Activated CD8-positive, alpha-beta T cell treated with anti-CD3 and anti-CD28 coated beads, Interleukin-2, amount 10 ng/mL, durations not matched to agents 7 days and 5 days (primary cell): ENCODE measurements around the gene MBD3L5. TPM values are rescaled to one million over a fixed set of nuclear protein-coding genes. Genes with fewer than 3 reads are reported as not detected.
A peak's percentile ranks its signal among the peaks of the same experiment; 100 is the strongest.
"Not testable (repeated sequence)": the region's sequence is repeated elsewhere in the genome, so short reads cannot be mapped to it uniquely, and the experiment has no call there.

Experiments used
- ATAC-seq: fragments of 150-1000 bp; cut with Tn5 transposase; one replicate; pipeline ENCODE4 v1.10.0; 2021; ENCODE audit warnings: moderate library complexity
- CTCF ChIA-PET: fragments of 350-600 bp; sonication (Branson Sonifier 250); formaldehyde crosslinking; loops from one replicate; lab custom pipeline; 2021; ENCODE audit warnings: antibody characterized with exemption; lab: Charles Lee
- POLR2A ChIA-PET: fragments of 350-600 bp; sonication (Branson Sonifier 250); formaldehyde crosslinking; loops from one replicate; lab custom pipeline; 2021; ENCODE audit warnings: antibody characterized with exemption; lab: Charles Lee
- DNase-seq: peaks from one replicate; pipeline ENCODE4 v3.0.0-alpha.2; 2020
- H3K27ac Mint-ChIP-seq: one replicate; pipeline ENCODE4 v1.8.0; 2021; ENCODE audit warnings: mild to moderate bottlenecking, mixed read lengths
- H3K27me3 Mint-ChIP-seq: one replicate; pipeline ENCODE4 v1.8.0; 2021; ENCODE audit warnings: low read depth, mixed read lengths
- H3K36me3 Mint-ChIP-seq: one replicate; pipeline ENCODE4 v1.8.0; 2021; ENCODE audit warnings: low read depth, mixed read lengths
- H3K4me1 Mint-ChIP-seq: one replicate; pipeline ENCODE4 v1.8.0; 2021; ENCODE audit warnings: low read depth, mixed read lengths
- H3K4me3 Mint-ChIP-seq: one replicate; pipeline ENCODE4 v1.8.0; 2021; ENCODE audit warnings: mild to moderate bottlenecking, mixed read lengths
- H3K9me3 Mint-ChIP-seq: one replicate; pipeline ENCODE4 v1.8.0; 2022; ENCODE audit warnings: mixed read lengths; ENCODE audit not compliant: insufficient read depth
- total RNA-seq, 2 experiments: library from RNA; stranded (reverse); gene quantifications; one replicate each; pipeline ENCODE4 v1.2.3, GENCODE V29; 2021

Gene MBD3L5
- total RNA-seq, 2 experiments from 2014 or later: not detected

DNA sequence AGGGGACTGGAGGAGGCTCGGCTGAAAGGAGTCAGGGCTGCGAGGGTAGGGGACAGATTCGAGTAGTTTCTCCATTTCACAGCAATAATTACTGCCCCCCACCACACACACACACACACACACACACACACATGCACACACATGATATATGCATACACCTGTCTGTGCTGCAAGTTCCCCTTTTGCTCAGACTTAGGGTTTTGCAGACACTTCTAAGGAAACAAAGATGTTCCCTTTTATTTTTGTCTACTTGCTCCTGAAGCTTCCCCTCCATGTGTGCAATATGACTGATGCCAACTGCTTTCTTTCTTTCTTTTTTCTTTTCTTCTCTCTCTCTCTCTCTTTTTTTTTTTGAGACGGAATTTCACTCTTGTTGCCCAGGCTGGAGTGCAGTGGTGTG lies 22.5 kb upstream of the MBD3L5 start:
- POLR2A ChIA-PET: no interaction called here
- H3K4me1 Mint-ChIP-seq: peaks cover 22% of the 10 kb centered on the region
- H3K9me3 Mint-ChIP-seq: no peaks in the 10 kb centered on the region
- ATAC-seq (no peak), DNase-seq (no peak)
- H3K27ac Mint-ChIP-seq: no peak overlapping the region
- H3K36me3 Mint-ChIP-seq: no peaks in the 10 kb centered on the region
- no peaks in the 10 kb centered on the region for H3K27me3 Mint-ChIP-seq
- CTCF ChIA-PET: no interaction called here
- H3K4me3 Mint-ChIP-seq: no peak overlapping the region

DNA sequence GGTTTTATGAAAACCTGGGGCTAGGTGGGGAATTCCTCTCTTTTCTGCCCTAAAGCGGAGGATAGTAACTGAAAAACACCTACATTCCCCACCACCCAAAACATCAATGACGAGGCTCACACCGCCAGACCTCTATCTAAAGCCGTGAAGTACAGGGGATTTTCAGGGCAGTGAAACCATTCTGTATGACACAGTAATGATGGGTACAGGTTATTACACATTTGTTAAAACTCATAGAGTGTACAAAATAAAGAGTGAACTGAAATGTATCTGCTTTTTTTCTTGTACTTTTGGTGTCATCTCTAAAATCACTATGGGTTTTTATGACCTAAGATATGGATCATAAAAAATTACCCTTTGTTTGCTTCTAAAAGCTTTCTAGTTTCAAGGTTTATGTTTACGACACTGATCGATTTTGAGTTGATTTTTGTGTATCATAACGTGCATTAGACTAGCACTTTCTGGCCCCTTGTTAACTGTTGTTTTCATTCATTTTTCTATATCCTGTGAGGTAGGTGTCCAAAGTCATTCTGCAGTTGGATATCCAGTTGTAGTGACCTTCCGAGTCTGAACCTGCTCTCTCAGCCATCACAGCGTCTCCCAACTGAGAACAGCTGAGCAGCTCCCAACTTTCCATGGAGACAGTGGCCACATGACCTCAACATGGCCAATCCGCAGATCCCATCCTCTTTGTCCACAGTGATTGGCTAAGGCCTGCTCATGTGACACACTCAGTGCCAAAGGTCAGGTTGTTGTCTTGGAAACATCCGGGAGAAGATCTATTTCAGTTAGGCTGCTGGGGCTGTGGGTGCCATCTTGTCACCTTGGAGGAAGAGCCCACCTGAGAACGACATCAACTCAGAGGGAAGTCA lies 19.4 kb upstream of the MBD3L5 start:
- ChIA-PET CTCF (no interaction called here), POLR2A (no interaction called here)
- Mint-ChIP-seq H3K27ac (no peak overlapping the region), H3K9me3 (no peaks in the 10 kb centered on the region), H3K4me3 (no peak overlapping the region), H3K4me1 (peaks cover 30% of the 10 kb centered on the region), H3K27me3 (no peaks in the 10 kb centered on the region), H3K36me3 (no peaks in the 10 kb centered on the region)
- ATAC-seq (no peak), DNase-seq (peak; percentile 16)

DNA sequence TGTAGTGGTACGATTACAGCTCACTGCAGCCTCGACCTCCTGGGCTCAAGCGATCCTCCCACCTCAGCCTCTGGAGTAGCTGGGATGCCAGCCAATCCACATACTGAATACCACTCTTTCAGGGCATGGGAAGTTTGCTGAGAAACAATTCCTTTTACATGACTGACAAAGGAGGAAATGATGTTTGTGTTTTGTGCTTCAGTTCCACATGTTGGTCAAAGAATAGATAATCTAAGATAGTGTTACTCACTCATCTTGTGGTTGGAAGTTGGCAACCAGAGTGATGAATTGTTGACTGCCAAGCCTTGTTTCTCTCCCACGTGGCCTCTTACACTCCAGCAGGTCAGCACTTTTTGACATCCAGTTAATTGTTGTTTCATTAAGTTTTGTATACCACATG lies 16.7 kb upstream of the MBD3L5 start:
- Mint-ChIP-seq H3K27me3 (no peaks in the 10 kb centered on the region), H3K9me3 (no peaks in the 10 kb centered on the region), H3K4me1 (peaks cover 28% of the 10 kb centered on the region), H3K4me3 (no peak overlapping the region), H3K36me3 (no peaks in the 10 kb centered on the region), H3K27ac (no peak overlapping the region)
- CTCF ChIA-PET: interaction anchor here (1.2 to 1.4 kb wide), 2 partner anchors 10 to 341 kb away, joined by 3 to 4 read pairs; no protein-coding TSS in a partner anchor
- peak; percentile 26 for DNase-seq
- ATAC-seq: no peak
- POLR2A ChIA-PET: no interaction called here

DNA sequence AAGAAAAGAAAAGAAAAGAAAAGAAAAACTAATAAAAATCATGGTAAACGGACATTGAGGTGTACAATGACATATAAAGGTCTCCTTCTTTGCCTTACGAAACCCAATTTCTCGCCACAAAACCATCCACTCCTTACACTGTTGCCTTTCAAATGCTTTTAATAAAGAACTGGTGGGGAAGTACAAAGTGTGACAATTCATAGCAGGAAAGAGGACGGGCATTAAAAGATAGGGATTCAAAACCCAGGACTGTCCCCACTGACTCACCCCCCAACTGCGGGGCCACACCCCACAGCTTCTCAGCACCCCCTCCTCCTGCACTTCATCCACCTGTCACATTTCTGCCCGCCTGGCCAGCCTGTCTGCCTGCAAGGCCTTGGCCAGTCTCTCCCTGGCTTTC lies 11.6 kb upstream of the MBD3L5 start:
- H3K4me3 Mint-ChIP-seq: no peak overlapping the region
- ChIA-PET POLR2A (no interaction called here), CTCF (no interaction called here)
- no peaks in the 10 kb centered on the region for H3K27me3 Mint-ChIP-seq
- H3K9me3 Mint-ChIP-seq: no peaks in the 10 kb centered on the region
- H3K4me1 Mint-ChIP-seq: peaks cover 4% of the 10 kb centered on the region
- no peak overlapping the region for H3K27ac Mint-ChIP-seq
- no peak for ATAC-seq
- no peaks in the 10 kb centered on the region for H3K36me3 Mint-ChIP-seq
- peak; percentile 13 for DNase-seq

DNA sequence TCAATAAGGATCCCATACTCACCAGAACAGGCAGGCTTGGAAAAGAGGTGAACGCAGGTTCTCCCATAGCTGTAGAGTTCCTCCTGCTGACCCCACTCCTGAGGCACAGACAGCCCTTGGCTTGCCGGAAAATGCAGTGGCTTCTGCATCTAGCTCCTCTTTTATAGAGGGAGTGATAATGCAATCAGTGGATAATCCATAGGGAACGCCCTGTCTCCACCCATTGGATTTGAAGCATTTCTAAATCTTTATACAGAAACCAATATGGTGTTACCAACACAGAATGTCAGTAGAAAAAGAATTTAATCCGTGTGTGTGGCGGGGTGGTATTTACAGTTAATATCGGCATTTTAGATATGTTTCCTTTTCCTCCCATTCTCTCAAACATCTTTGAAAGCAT lies 9.0 kb upstream of the MBD3L5 start, which contains the start of gene MBD3L2B:
Gene MBD3L2B (minus strand): TSS at position 101 of the 400 bp plus-strand sequence. CDS start 34 bp downstream, at position 67.
- ATAC-seq, H3K9me3 Mint-ChIP-seq, POLR2A ChIA-PET, H3K4me3 Mint-ChIP-seq, H3K36me3 Mint-ChIP-seq, DNase-seq, H3K4me1 Mint-ChIP-seq, CTCF ChIA-PET, H3K27ac Mint-ChIP-seq, H3K27me3 Mint-ChIP-seq: not testable (repeated sequence)

DNA sequence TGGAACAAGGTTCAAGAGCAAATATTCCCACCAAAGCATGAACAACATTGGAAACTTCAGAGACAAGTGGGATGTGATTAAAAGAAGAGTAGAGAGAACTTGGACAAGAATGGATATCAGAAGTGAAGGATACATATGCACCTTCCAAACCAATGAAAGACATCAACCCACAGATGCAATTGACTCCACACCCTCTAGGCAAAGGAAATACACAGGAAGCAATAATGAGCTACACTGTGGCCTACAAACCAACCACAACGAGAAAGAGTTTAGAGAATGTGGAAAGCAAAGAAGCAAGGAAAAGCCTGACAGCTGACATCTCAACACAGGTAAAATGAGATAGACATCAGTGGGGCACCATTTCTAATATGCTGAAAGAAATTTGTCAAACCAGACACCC lies 1.6 kb upstream of the MBD3L5 start:
- ATAC-seq, H3K36me3 Mint-ChIP-seq, CTCF ChIA-PET: not testable (repeated sequence)

DNA sequence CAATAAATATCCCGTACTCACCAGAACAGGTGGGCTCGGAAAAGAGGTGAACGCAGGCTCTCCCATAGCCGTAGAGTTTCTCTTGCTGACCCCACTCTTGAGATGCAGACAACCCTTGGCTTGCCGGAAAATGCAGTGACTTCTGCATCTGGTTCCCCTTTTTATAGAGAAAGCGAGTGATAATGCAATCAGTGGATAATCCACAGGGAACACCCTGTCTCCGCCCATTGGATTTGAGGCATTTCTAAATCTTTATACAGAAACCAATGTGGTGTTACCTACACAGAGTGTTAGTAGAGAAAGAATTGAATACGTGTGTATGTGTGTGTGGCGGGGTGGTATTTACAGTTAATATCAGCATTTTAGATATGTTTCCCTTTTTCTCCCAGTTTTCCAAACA lies 9.7 kb downstream of the MBD3L5 start, which contains the start of gene MBD3L4:
Gene MBD3L4 (minus strand): TSS at position 101 of the 400 bp plus-strand sequence. CDS start 35 bp downstream, at position 66.
- H3K36me3 Mint-ChIP-seq, H3K4me1 Mint-ChIP-seq, ATAC-seq, DNase-seq, POLR2A ChIA-PET, CTCF ChIA-PET, H3K27ac Mint-ChIP-seq, H3K27me3 Mint-ChIP-seq, H3K4me3 Mint-ChIP-seq, H3K9me3 Mint-ChIP-seq: not testable (repeated sequence)

More for the DNA sequence above, 1.6 kb upstream of the MBD3L5 start:
- POLR2A ChIA-PET, H3K9me3 Mint-ChIP-seq, H3K4me3 Mint-ChIP-seq, H3K4me1 Mint-ChIP-seq, H3K27me3 Mint-ChIP-seq, H3K27ac Mint-ChIP-seq, DNase-seq: not testable (repeated sequence)

DNA sequence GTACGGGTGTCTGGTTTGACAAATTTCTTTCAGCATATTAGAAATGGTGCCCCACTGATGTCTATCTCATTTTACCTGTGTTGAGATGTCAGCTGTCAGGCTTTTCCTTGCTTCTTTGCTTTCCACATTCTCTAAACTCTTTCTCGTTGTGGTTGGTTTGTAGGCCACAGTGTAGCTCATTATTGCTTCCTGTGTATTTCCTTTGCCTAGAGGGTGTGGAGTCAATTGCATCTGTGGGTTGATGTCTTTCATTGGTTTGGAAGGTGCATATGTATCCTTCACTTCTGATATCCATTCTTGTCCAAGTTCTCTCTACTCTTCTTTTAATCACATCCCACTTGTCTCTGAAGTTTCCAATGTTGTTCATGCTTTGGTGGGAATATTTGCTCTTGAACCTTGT lies 11.2 kb downstream of the MBD3L5 start:
- ATAC-seq, CTCF ChIA-PET, H3K4me1 Mint-ChIP-seq, POLR2A ChIA-PET, DNase-seq, H3K9me3 Mint-ChIP-seq, H3K4me3 Mint-ChIP-seq, H3K27me3 Mint-ChIP-seq, H3K27ac Mint-ChIP-seq, H3K36me3 Mint-ChIP-seq: not testable (repeated sequence)

DNA sequence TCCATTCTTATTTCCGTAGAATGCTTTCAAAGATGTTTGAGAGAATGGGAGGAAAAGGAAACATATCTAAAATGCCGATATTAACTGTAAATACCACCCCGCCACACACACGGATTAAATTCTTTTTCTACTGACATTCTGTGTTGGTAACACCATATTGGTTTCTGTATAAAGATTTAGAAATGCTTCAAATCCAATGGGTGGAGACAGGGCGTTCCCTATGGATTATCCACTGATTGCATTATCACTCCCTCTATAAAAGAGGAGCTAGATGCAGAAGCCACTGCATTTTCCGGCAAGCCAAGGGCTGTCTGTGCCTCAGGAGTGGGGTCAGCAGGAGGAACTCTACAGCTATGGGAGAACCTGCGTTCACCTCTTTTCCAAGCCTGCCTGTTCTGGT lies 18.6 kb downstream of the MBD3L5 start, which contains the start of gene MBD3L2:
Gene MBD3L2 (plus strand): TSS at position 301 of the 400 bp plus-strand sequence. CDS start 53 bp downstream, at position 354.
- POLR2A ChIA-PET, H3K9me3 Mint-ChIP-seq, ATAC-seq: not testable (repeated sequence)

DNA sequence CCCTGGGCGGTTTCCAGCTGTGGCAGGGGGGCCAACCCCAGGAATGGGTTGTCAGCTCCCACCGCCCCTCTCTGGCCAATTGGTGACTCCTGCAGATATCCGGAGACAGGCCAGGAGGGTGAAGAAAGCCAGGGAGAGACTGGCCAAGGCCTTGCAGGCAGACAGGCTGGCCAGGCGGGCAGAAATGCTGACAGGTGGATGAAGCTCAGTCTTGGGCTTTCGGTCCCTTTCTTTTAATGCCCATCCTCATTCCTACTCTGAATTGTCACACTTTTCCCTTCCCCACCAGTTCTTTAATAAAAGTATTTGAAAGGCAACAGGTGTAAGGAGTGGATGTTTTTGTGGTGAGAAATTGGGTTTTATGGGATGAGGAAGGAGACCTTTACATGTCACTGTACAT lies 21.0 kb downstream of the MBD3L5 start:
- H3K27me3 Mint-ChIP-seq, CTCF ChIA-PET, POLR2A ChIA-PET, H3K4me3 Mint-ChIP-seq, H3K36me3 Mint-ChIP-seq, ATAC-seq, H3K4me1 Mint-ChIP-seq, H3K27ac Mint-ChIP-seq, H3K9me3 Mint-ChIP-seq: not testable (repeated sequence)
- peak; percentile 19 for DNase-seq

More for the DNA sequence above, 18.6 kb downstream of the MBD3L5 start, which contains the start of gene MBD3L2:
- H3K4me3 Mint-ChIP-seq, H3K27me3 Mint-ChIP-seq, H3K36me3 Mint-ChIP-seq, H3K4me1 Mint-ChIP-seq, H3K27ac Mint-ChIP-seq, DNase-seq, CTCF ChIA-PET: not testable (repeated sequence)

DNA sequence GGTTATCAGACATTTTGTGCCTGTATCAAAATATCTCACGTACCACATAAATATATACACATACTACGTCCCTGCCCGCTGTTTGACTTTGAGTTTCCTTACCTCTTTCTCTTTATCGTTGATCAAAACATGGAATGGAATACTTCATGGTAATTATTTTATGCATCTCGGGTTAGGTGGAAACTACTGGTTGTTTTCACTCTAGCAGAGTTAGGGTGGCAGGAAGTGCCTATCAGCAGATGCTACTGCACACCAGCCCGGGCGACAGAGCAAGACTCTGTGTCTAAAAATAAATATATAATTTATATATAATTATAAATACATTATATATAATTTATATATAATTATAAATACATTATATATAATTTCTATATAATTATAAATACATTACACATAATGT lies 22.5 kb downstream of the MBD3L5 start:
- ATAC-seq, POLR2A ChIA-PET: not testable (repeated sequence)
- DNase-seq: peak; percentile 21

DNA sequence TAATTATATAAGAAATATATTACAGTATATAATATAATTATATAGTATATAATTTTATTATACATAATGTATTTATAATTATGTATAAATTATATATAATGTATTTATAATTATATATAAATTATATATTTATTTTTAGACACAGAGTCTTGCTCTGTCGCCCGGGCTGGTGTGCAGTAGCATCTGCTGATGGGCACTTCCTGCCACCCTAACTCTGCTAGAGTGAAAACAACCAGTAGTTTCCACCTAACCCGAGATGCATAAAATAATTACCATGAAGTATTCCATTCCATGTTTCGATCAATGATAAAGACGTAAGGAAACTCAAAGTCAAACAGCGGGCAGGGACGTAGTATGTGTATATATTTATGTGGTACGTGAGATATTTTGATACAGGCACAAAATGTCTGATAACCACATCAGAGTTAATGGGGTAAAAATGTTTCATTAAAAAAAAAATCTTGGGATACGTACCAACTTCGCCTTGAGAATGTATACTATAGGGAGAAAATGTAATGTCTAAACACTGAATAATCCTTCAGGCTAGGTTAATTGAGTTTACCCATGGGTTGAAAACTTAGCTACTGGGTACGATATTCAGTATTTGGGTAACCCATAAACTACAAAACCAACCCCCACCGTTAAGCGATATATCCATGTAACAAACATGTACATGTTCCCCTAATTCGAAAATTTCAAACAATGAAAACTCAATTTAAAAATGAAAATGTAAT lies 24.4 kb downstream of the MBD3L5 start:
- ATAC-seq: peak; percentile 27
- H3K4me3 Mint-ChIP-seq, H3K9me3 Mint-ChIP-seq, H3K27me3 Mint-ChIP-seq, POLR2A ChIA-PET, CTCF ChIA-PET, H3K27ac Mint-ChIP-seq, H3K4me1 Mint-ChIP-seq, DNase-seq, H3K36me3 Mint-ChIP-seq: not testable (repeated sequence)

More for the DNA sequence above, 22.5 kb downstream of the MBD3L5 start:
- H3K9me3 Mint-ChIP-seq, H3K4me1 Mint-ChIP-seq, H3K27me3 Mint-ChIP-seq, H3K27ac Mint-ChIP-seq, CTCF ChIA-PET, H3K4me3 Mint-ChIP-seq, H3K36me3 Mint-ChIP-seq: not testable (repeated sequence)
